Measurements from ENCODE around the gene ERMP1.

ERMP1 gene

DNA sequence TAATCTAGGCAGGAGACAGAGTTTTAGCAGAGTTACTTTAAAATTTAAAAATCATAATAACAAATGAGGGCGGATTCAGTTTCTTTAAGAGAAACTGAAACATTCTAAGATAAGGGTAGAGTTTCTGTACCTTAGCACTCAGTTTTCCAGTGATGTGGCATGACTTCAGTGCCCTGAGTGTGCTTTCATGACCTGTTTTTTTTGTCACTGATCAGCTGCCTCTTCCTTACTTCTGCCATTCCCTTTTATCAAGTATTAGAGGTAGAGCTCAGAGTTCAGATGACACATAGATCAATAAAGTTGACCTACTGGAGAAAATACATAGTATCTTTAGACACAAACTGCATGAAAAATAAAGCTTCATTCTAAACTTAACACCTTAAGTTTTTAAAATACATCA is 82.3 kb downstream of the ERMP1 start:
- 100% methylated on average over 1 of the region's 1 CpG; no CpG with 5 or more reads in 1 of the 2 experiments for WGBS, 2 experiments (ENCODE audit: insufficient coverage in 2 of 2)
- no peak overlapping the region for H3K27ac ChIP-seq (ENCODE audit: low read depth, low read length, severe bottlenecking)
- no peaks in the 10 kb centered on the region for H3K4me1 ChIP-seq (ENCODE audit: control insufficient read depth, insufficient read depth, low read length, poor library complexity, severe bottlenecking)
- H3K36me3 ChIP-seq (ENCODE audit: control insufficient read depth, insufficient read depth, low read length) = peaks cover 68% of the 10 kb centered on the region
- H3K4me3 ChIP-seq (ENCODE audit: extremely low read depth, insufficient read depth, low read length, poor library complexity, severe bottlenecking) = no peak overlapping the region
- no peaks in the 10 kb centered on the region for H3K9me3 ChIP-seq (ENCODE audit: control insufficient read depth, low read length)

DNA sequence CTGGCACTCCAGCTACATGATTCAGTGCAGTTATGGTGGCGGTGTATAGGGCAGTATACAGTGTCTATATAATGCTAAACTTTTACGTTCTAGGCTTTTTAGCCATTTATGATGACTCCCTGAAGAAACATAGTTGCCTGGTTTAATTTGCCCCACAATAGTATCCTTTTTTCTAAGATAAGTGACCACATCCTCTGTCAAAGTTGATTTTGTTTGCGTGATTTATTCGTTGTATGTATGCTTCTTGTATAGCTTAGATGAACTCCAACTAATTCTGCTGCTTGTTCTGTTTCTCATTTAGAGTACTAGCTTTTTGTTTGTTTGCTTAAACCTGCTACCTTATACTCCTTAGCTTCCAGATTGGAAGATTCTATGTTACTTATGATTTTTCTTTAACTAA is 83.6 kb downstream of the ERMP1 start:
- no peak overlapping the region for H3K27ac ChIP-seq (ENCODE audit: low read depth, low read length, severe bottlenecking)
- peaks cover 72% of the 10 kb centered on the region for H3K36me3 ChIP-seq (ENCODE audit: control insufficient read depth, insufficient read depth, low read length)
- WGBS, 2 experiments (ENCODE audit: insufficient coverage in 2 of 2) = no CpG with 5 or more reads among the region's 4 CpGs
- H3K4me3 ChIP-seq (ENCODE audit: extremely low read depth, insufficient read depth, low read length, poor library complexity, severe bottlenecking) = no peak overlapping the region
- H3K9me3 ChIP-seq (ENCODE audit: control insufficient read depth, low read length) = no peaks in the 10 kb centered on the region
- H3K4me1 ChIP-seq (ENCODE audit: control insufficient read depth, insufficient read depth, low read length, poor library complexity, severe bottlenecking) = no peaks in the 10 kb centered on the region

DNA sequence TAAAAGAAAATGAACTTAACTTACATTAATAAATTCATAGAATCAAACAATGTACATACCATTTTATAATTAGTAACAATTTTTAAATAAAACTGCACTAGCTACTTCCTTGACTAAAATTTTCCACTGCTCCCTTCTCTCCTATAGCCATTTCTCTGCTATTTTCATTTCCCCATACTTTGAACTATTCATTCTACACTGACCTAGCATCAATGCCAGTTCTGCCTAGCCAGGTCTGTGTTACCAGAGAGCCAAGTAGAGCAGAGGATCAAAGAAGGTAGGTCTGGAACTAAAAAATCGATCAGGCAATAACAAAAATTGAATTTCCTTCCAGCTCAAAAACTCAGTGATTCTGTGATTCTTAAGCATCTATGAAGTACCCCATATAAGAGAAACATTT is 84.5 kb downstream of the ERMP1 start:
- H3K27ac ChIP-seq (ENCODE audit: low read depth, low read length, severe bottlenecking) = no peak overlapping the region
- no peaks in the 10 kb centered on the region for H3K4me1 ChIP-seq (ENCODE audit: control insufficient read depth, insufficient read depth, low read length, poor library complexity, severe bottlenecking)
- peaks cover 73% of the 10 kb centered on the region for H3K36me3 ChIP-seq (ENCODE audit: control insufficient read depth, insufficient read depth, low read length)
- H3K9me3 ChIP-seq (ENCODE audit: control insufficient read depth, low read length) = no peaks in the 10 kb centered on the region
- H3K4me3 ChIP-seq (ENCODE audit: extremely low read depth, insufficient read depth, low read length, poor library complexity, severe bottlenecking) = no peak overlapping the region
- WGBS, 2 experiments (ENCODE audit: insufficient coverage in 2 of 2) = 75% methylated on average over 1 of the region's 1 CpG; no CpG with 5 or more reads in 1 of the 2 experiments

DNA sequence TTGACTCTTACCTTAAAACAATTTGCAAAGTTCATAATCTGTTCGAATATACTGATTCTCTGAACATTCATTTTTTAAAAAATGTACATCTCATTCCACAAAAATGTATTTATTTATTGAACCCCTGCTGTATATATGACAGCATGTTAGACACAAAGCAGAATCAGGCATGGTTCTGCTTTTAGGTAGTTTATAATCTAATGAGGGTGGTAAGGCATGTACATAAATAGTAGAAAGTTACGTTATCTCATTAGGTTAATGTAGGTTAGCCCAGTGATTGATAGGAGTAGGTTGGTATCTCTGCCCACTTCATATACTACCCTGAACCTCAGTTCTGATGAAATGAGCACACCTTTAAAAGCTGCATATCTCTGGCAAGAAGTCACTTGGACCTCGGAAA is 89.8 kb downstream of the ERMP1 start:
- WGBS, 2 experiments (ENCODE audit: insufficient coverage in 2 of 2) = no CpG with 5 or more reads among the region's 3 CpGs
- H3K36me3 ChIP-seq (ENCODE audit: control insufficient read depth, insufficient read depth, low read length) = peaks cover 86% of the 10 kb centered on the region

DNA sequence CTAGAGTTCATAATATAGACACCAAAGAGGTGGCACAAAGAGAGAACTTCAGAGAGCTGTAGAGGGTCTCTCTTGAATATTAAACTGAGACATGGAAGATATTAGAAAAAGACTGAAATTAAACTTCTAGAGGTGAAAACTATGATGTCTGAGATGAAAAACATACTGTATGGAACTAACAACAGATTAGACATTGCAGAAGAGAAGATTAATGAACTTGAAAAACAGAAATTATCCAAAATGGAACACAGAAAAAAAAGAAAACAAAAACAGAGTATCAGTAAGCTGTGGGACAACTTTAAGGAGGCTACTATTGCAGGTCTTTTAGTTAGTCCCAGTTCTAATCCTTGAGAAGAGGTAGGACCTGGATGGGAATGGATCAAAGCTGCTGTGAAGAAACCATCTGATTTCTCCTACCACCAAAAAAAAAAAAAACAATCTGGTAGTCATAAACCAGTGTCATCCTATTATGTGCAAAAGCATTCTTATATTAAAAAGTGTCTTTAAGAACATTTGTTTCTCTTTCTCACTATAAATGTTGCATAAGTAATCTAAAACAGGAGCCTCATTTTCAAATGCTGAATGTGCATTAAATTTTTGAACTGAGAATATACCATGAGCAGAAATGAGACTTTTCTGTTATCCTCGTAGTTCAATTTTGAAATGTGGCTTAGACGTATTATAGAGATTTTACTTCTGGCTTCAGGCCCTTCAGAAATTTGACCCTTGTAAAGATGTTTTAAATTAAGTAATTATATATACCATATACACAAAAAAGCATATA is 96.2 kb downstream of the ERMP1 start:
- no CpG with 5 or more reads among the region's 2 CpGs for WGBS, 2 experiments (ENCODE audit: insufficient coverage in 2 of 2)
- peaks cover 65% of the 10 kb centered on the region for H3K36me3 ChIP-seq (ENCODE audit: control insufficient read depth, insufficient read depth, low read length)
- H3K4me1 ChIP-seq (ENCODE audit: control insufficient read depth, insufficient read depth, low read length, poor library complexity, severe bottlenecking) = no peaks in the 10 kb centered on the region
- H3K9me3 ChIP-seq (ENCODE audit: control insufficient read depth, low read length) = no peaks in the 10 kb centered on the region
- no peak overlapping the region for H3K27ac ChIP-seq (ENCODE audit: low read depth, low read length, severe bottlenecking)
- H3K4me3 ChIP-seq (ENCODE audit: extremely low read depth, insufficient read depth, low read length, poor library complexity, severe bottlenecking) = no peak overlapping the region

More for the DNA sequence above, 89.8 kb downstream of the ERMP1 start:
- H3K9me3 ChIP-seq (ENCODE audit: control insufficient read depth, low read length) = no peaks in the 10 kb centered on the region
- H3K4me1 ChIP-seq (ENCODE audit: control insufficient read depth, insufficient read depth, low read length, poor library complexity, severe bottlenecking) = no peaks in the 10 kb centered on the region
- no peak overlapping the region for H3K27ac ChIP-seq (ENCODE audit: low read depth, low read length, severe bottlenecking)
- H3K4me3 ChIP-seq (ENCODE audit: extremely low read depth, insufficient read depth, low read length, poor library complexity, severe bottlenecking) = no peak overlapping the region

DNA sequence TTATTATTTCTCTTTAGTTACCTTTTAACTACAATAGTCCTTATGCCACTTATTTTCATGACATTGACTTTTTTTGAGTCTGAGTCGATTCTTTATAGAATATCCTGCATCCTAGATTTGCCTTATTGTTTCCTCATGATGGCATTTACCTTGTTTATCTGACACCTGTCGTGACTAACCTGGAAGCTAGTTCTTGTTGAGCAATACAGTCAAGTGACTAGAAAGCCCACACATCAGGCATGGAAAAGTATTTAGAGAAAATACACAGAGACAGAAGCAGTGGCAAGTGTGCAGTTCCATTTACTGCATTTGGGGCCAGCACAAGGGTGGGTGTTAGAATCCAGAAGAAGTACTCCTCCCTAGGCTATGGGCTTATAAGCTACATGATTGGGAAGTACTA is 97.8 kb downstream of the ERMP1 start:
- no peaks in the 10 kb centered on the region for H3K4me1 ChIP-seq (ENCODE audit: control insufficient read depth, insufficient read depth, low read length, poor library complexity, severe bottlenecking)
- WGBS, 2 experiments (ENCODE audit: insufficient coverage in 2 of 2) = 80 to 88% methylated on average over 1 to 2 of the region's 2 CpGs
- no peaks in the 10 kb centered on the region for H3K9me3 ChIP-seq (ENCODE audit: control insufficient read depth, low read length)
- H3K4me3 ChIP-seq (ENCODE audit: extremely low read depth, insufficient read depth, low read length, poor library complexity, severe bottlenecking) = no peak overlapping the region
- H3K36me3 ChIP-seq (ENCODE audit: control insufficient read depth, insufficient read depth, low read length) = peaks cover 66% of the 10 kb centered on the region
- no peak overlapping the region for H3K27ac ChIP-seq (ENCODE audit: low read depth, low read length, severe bottlenecking)

All from mesodermal cell (in vitro differentiated cells).